Measurements from ENCODE around the gene MYO3B.
"Not testable (repeated sequence)": the region's sequence is repeated elsewhere in the genome, so short reads cannot be mapped to it uniquely, and the experiment has no call there.

The MYO3B gene

DNA sequence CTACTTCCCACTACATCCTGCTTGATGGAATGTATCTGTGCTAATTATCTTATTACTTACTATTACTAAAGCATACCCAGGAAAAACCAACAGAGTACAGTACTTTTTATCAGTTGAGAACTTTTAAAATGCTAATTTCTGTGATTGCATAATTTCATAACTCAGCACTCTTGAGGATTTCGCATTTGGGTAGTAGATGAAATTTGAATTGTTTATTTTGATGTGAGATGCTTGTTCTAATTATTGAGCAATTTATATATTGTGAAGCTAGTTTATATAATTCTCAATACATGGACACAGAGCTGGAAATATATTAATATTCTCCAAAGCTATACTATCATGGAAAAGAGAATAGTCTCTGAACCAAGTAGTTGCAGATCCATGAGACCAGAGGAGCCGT is 432.7 kb downstream of the MYO3B start:
- DNase-seq, result no peak
- no peak for TF ChIP-seq GATA1 (IDR thresholded peaks at IDR 0.05; ENCODE audit: low read depth, low read length)
- TF ChIP-seq POLR2A (IDR thresholded peaks at IDR 0.05; ENCODE audit: low read length), result no peak

DNA sequence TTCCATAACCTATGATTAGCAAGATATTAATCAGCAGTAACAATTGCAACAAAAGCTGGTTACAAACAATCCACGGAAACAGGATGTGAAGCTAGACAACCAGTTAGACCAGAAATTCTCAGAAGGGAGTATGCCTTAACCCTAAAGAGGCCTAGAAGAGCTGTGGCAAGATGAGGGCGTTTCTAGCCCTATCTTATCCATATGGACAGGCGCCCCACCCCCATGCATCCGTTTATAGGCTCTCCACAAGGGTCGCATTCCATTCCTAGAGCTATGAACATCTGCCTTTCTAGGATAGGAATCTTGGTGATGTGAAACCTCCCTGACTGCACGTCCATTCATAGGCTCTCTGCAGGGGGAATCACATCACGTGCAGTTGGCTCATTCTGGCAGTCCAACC is 441.0 kb downstream of the MYO3B start:
- DNase-seq, result not testable (repeated sequence)

DNA sequence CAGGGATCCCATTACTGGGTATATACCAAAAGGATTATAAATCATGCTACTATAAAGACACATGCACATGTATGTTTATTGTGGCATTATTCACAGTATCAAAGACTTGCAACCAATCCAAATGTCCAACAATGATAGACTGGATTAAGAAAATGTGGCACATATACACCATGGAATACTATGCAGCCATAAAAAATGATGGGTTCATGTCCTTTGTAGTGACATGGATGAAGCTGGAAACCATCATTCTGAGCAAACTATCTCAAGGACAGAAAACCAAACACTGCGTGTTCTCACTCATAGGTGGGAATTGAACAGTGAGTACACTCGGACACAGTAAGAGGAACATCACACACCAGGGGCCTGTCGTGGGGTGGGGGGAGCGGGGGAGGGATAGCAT is 457.1 kb downstream of the MYO3B start:
- not testable (repeated sequence) for DNase-seq

DNA sequence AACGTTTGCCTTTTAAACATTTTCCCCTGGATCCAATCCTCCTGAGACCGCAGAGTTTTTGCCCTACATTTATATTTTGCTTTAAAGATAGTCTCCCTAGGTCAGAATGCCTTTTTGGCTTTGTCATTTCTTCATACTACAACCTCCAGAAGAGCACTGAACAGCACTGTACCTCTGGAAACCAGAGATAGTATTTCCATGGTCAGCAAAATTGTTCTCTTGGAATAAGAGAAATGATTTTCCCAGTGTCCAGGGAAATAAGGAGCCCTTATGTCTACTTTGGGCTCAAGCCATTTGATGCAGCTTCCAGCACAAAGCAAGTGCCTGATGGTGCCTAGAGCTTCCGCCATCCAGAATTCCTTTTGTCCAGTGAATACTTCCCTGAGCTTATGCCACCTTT is 461.7 kb downstream of the MYO3B start:
- DNase-seq, result no peak
- TF ChIP-seq GATA1 (IDR thresholded peaks at IDR 0.05; ENCODE audit: low read depth, low read length) (no peak), POLR2A (IDR thresholded peaks at IDR 0.05; ENCODE audit: low read length) (no peak)

DNA sequence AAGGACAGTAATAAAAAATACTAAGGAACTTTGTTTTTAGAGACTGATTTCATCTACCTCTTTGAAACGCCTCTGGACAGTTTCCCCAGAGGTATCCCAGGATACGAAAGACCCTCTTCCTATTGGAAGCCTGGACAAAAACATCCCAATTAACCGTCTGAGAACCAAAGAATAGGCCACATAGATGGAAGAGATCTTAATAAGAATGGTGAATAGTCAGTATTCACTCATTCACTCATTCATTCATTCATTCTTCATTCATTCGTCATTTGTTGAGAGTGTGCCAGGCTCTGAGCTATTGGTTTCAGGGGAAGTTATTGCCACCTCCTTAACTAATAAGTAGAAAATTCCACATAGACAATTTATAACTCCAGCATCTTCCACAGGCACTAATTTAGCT is 464.0 kb downstream of the MYO3B start:
- DNase-seq, result no peak
- TF ChIP-seq GATA1 (IDR thresholded peaks at IDR 0.05; ENCODE audit: low read depth, low read length) (no peak), POLR2A (IDR thresholded peaks at IDR 0.05; ENCODE audit: low read length) (no peak)

DNA sequence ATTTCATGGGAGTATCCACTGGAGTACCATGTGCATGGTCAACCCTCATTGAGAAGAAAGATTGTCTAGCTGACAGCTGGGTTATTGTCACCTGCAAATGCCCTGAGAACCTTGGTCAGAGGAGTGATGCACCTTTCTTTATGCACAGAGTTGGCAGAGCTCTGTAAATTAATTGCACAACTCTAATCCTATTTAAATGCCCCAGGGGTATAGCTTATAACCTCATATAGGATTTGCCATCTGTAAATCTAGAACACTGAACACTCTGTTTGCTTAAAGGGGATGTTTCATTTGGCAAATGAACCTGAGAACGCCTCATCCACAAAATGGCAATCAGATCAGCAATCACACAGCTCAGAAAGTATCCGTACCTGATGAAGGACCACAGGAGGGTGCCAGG is 465.4 kb downstream of the MYO3B start:
- TF ChIP-seq GATA1 (IDR thresholded peaks at IDR 0.05; ENCODE audit: low read depth, low read length) (no peak), POLR2A (IDR thresholded peaks at IDR 0.05; ENCODE audit: low read length) (no peak)
- no peak for DNase-seq

DNA sequence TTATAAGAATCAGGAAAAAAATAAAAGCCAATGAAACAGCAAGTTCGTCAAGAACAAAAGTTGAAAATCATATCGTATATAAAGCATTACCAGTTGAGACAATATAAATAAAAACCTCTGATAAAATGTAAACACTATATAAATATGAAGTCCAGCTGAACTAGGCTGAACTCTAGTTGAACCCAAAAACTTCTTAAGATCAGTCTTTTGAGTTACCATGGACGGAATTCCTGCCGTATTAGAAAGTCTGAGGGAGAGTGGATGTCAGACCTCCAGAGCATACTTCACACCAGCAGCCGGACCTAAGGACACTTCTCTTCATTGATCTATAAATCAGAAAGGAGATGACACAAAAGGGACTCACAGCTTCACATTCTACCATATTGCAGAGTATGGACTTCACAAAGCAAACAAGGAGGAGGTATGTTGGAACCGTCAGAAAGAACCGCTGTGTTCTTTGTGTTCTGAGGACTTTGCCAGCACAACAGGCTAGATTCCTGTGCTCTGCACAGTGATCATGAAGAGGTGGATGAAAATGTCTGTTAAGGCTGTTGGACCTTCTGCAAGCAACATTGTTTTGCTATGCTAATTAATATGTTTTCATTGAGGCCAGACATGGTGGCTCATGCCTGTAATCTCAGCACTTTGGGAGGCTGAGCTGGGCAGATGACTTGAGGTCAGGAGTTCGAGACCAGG is 469.9 kb downstream of the MYO3B start:
- no peak for DNase-seq
- no peak for TF ChIP-seq POLR2A (IDR thresholded peaks at IDR 0.05; ENCODE audit: low read length)
- TF ChIP-seq GATA1 (IDR thresholded peaks at IDR 0.05; ENCODE audit: low read depth, low read length), result no peak

DNA sequence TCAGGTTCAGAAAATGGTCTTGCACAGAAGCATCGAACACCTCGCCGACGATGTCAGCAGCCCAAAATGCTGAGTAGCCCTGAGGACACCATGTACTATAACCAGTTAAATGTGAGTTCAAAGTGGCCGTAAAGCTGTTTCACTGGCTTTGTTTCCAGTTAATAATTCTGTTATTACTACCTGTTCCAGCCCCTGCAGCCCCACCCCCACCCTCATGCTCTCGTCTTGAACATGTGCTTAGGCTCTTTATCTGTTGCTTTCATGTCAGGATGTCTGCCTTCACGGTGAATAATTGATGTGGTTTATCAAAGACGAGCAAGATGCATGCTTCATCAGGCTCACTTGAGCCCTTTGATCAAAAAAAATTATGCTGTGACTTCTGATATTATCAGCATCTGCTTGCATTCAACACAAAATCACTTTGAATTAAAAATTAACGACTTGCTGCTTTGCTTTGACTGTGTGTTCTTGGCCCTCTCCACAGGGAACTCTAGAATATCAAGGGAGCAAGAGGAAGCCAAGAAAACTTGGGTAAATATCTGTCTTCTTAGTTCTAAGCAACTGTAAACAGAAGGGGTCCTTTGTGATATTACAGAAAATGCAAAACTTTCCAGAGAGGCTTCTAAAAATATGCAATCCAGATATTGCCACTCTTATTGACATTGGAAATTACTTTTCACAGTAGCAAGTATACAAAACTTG is 473.8 kb downstream of the MYO3B start:
- no peak for DNase-seq
- TF ChIP-seq GATA1 (IDR thresholded peaks at IDR 0.05; ENCODE audit: low read depth, low read length) (no peak), POLR2A (IDR thresholded peaks at IDR 0.05; ENCODE audit: low read length) (no peak)

DNA sequence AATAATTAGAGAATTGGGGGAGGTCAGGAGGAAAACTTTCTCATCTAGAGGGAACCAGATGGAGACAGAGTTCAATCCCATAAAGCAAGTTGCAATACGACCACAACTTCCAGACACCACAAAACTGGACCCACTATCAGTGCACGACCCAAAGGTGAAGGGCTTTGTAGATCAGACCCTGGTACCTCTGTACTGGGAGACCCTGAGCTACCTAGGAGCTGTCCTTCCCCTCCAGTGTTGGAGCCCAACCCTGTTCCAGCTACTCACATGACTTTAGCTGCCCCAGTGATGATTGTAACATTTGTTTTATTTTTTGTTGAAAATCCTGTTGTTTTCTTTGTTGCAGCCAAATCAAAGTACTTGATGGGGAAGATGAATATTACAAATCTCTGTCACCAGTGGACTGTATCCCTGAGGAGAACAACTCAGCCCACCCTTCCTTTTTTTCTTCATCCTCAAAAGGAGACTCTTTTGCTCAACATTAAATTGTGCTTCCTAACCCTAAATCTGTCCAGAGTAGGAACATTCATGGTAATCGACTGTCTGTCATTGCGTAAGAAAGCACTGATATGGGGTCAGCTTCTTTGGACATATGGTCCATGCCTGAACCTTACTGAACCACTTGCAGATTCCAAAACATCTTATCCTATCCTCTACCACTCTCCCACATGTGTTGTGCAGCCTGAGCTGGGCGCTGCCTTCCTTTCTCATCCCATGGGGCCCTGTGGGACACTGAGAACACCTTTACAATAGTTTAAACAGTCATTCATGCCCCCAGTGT is 474.9 kb downstream of the MYO3B start:
- DNase-seq, result no peak
- no peak for TF ChIP-seq POLR2A (IDR thresholded peaks at IDR 0.05; ENCODE audit: low read length)
- TF ChIP-seq GATA1 (IDR thresholded peaks at IDR 0.05; ENCODE audit: low read depth, low read length), result no peak

DNA sequence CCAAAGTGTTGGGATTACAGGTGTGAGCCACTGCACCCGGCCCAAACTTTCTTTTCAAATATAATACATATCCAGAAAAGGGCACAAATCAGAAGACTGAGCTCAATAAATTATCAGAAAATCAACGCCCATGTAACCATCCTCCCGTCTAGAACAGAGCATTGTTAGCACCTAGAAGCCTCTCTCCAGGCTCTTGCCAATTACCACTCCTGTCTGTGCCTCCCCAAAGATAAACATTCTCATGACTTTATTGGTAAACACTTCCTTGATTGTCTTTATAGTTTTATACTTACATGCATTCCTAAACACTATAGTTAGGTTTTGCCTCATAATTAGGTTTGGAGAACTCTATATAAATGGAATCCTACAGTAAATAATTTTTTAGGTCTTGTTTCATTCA is 478.7 kb downstream of the MYO3B start:
- no peak for DNase-seq
- TF ChIP-seq GATA1 (IDR thresholded peaks at IDR 0.05; ENCODE audit: low read depth, low read length), result no peak
- no peak for TF ChIP-seq POLR2A (IDR thresholded peaks at IDR 0.05; ENCODE audit: low read length)

DNA sequence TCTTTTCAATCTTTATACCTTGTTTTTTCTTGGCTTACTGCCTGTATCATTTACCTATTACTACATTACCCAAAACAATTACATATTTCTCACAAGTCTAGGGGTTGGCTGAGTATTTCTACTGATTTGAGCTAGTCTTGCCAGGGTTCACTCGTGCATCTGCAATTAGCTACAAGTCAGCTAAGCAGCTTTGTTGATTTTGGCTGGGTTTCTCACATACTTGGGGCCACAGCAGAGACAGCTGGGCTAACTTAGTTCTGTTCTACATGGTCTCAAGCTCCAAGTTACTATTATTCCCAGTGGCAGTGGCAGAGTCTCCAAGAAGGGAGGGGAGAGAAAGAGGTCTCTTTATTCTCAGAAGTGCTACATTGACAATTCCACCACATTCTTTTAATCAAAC is 482.5 kb downstream of the MYO3B start:
- TF ChIP-seq GATA1 (IDR thresholded peaks at IDR 0.05; ENCODE audit: low read depth, low read length), result no peak
- no peak for TF ChIP-seq POLR2A (IDR thresholded peaks at IDR 0.05; ENCODE audit: low read length)
- DNase-seq, result no peak

DNA sequence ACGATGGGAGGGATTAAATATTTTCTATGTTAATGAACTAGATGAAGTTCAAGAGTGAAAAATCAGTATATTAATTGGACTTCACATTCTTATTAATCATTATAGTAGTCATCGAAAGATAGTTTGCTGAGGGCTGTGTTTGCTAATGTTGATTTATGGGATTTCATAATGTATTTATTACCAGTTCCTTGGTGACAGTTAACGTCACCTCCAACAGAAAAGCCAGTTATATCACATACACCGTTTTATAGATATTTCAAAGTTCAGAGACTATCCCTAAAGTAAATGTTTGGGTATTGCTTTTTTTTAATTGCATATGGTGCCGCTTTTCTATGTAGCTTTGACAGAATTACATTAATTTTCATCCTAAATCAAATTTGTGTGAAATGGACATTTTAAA is 487.8 kb downstream of the MYO3B start:
- TF ChIP-seq GATA1 (IDR thresholded peaks at IDR 0.05; ENCODE audit: low read depth, low read length), result no peak
- TF ChIP-seq POLR2A (IDR thresholded peaks at IDR 0.05; ENCODE audit: low read length), result no peak
- DNase-seq, result no peak

DNA sequence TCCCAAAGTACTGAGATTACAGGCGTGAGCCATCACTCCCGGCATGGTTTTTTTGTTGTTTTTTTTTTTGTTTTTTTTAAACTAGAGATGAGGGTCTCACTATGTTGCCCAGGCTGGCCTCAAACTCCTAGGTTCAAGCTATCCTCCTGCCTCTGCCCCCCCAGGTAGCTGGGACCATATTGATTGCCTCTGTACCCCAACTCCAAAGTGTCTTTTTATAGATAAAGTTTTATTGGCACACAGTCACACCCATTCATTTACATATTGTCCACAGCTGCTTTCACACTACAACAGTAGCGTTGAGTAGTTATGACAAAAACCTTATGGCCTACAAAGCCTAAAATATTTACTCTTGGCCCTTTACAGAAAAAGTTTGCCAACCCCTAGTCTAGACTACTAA is 492.0 kb downstream of the MYO3B start:
- DNase-seq, result no peak
- no peak for TF ChIP-seq POLR2A (IDR thresholded peaks at IDR 0.05; ENCODE audit: low read length)
- TF ChIP-seq GATA1 (IDR thresholded peaks at IDR 0.05; ENCODE audit: low read depth, low read length), result no peak

DNA sequence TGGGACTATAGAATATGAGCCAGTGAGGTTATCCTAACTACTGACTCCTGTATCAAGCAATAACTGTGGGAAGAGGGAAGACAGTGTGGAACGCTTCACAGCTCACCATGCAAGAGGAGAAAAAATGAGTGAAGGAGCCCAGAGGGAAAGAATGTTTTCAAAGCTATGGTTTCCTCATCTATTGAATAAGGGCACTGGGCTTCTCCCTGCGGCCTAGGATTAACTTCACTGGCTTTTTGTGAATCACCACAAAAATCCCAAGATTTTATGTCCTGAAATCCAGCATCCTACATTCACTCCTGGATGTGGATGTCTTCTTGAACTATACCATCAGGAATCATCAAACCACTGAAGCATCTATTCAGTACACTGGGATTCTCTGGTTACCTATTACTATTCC is 492.7 kb downstream of the MYO3B start:
- DNase-seq, result no peak
- no peak for TF ChIP-seq POLR2A (IDR thresholded peaks at IDR 0.05; ENCODE audit: low read length)
- TF ChIP-seq GATA1 (IDR thresholded peaks at IDR 0.05; ENCODE audit: low read depth, low read length), result no peak

DNA sequence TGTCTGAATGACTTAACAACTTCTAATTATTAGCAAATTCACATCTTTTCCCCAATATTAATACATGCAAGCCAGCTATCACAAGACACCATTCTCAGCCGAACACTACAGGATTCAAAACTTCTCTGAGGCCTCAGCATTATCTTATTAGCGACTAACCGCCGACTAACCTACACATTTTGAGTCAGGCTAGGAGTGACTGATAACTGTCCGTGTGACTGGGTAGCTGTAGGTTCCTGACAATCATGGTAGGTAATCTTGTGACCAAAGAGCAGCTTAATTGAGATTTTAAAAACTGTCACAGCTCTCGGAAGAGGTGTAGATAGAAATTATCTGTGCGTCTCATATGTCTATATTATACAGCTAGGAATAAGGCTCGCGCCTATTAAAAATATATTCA is 493.1 kb downstream of the MYO3B start:
- no peak for DNase-seq
- TF ChIP-seq GATA1 (IDR thresholded peaks at IDR 0.05; ENCODE audit: low read depth, low read length) (no peak), POLR2A (IDR thresholded peaks at IDR 0.05; ENCODE audit: low read length) (no peak)

DNA sequence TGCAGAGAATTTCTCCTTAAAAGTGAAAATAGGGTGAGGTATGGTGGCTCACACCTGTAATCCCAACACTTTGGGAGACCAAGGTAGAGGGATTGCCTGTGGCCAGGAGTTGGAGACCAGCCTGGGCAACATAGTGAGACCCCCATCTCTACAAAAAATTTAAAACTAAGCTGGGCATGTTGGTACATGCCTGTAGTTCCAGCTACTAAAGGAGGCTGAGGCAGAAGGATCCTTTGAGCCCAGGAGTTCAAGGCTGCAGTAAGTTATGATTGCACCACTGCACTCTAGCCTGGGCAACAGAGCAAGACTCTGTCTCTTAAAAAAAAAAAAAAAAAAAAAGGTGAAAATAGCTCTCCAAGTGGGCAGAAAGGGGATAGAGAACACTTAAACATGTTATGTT is 496.3 kb downstream of the MYO3B start:
- not testable (repeated sequence) for DNase-seq
